ENCODE data around the gene BPNT1.
A peak's percentile ranks its signal among the peaks of the same experiment; 100 is the strongest.
"Not testable (repeated sequence)": the region's sequence is repeated elsewhere in the genome, so short reads cannot be mapped to it uniquely, and the experiment has no call there.

Gene BPNT1

GRCh38 chr1:220077887-220078286 is 11.7 kb downstream of the BPNT1 start:
- no peak for DNase-seq

GRCh38 chr1:220076861-220077762 is 12.5 kb downstream of the BPNT1 start:
- no peak for DNase-seq

- no peak for DNase-seq
Observed at GRCh38 chr1:220067269-220068204, 22.1 kb downstream of the BPNT1 start.

- no peak for DNase-seq
Observed at GRCh38 chr1:220062629-220063028, 27.0 kb downstream of the BPNT1 start.

GRCh38 chr1:220060876-220061275 is 28.7 kb downstream of the BPNT1 start:
- no peak for DNase-seq

GRCh38 chr1:220056374-220056773 is 33.2 kb downstream of the BPNT1 start:
- no peak for DNase-seq

GRCh38 chr1:220046052-220046930 is 43.3 kb downstream of the BPNT1 start, which contains the start of gene EPRS1:
Gene EPRS1 (minus strand): TSS chr1:220046505. CDS start chr1:220046388, 117 bp downstream.
- peak; percentile 41 to 96 (median 88) for DNase-seq

- no peak for DNase-seq
Observed at GRCh38 chr1:220045356-220046051, 44.1 kb downstream of the BPNT1 start.

- DNase-seq = no peak
Observed at GRCh38 chr1:220044678-220045355, 44.8 kb downstream of the BPNT1 start.

GRCh38 chr1:220043646-220044045 is 45.9 kb downstream of the BPNT1 start:
- no peak for DNase-seq

GRCh38 chr1:220040028-220040596 is 49.5 kb downstream of the BPNT1 start:
- DNase-seq = no peak

- no peak for DNase-seq
Observed at GRCh38 chr1:220038640-220039039, 50.9 kb downstream of the BPNT1 start.

- DNase-seq = not testable (repeated sequence)
Observed at GRCh38 chr1:220037810-220038209, 51.8 kb downstream of the BPNT1 start.

GRCh38 chr1:220032911-220033310 is 56.7 kb downstream of the BPNT1 start:
- no peak for DNase-seq

GRCh38 chr1:220031287-220031686 is 58.3 kb downstream of the BPNT1 start:
- DNase-seq = no peak

- DNase-seq = no peak
Observed at GRCh38 chr1:220028346-220028895, 61.2 kb downstream of the BPNT1 start.

- no peak for DNase-seq
Observed at GRCh38 chr1:220019071-220019470, 70.5 kb downstream of the BPNT1 start.

- DNase-seq = peak in 3 of 56 donors; percentile 5 to 7 (median 5)
Observed at GRCh38 chr1:220013497-220013896, 76.1 kb downstream of the BPNT1 start.

GRCh38 chr1:220012259-220012658 is 77.3 kb downstream of the BPNT1 start:
- no peak for DNase-seq

Data from nucleus accumbens (tissue), 56 donors.